ENCODE measurements around the gene RAI1.

GRCh38 chr17:17757956-17758845, 76.9 kb downstream of the RAI1 start:
- TF ChIP-seq POLR2A (IDR thresholded peaks at IDR 0.05; ENCODE audit: low read depth, low read length) (no peak), POLR2AphosphoS5 (IDR thresholded peaks at IDR 0.05; ENCODE audit: low read depth, low read length) (no peak), TAF1 (IDR thresholded peaks at IDR 0.05; ENCODE audit: borderline replicate concordance, low read depth, low read length) (no peak)
